ENCODE measurements around the gene ACSL3.

ACSL3 gene

GRCh38 chr2:222938327-222938726, 77.5 kb downstream of the ACSL3 start:
- Histone ChIP-seq H3K36me3 (ENCODE audit: insufficient read depth, low read depth, low read length) (peaks cover 56% of the 10 kb centered on the region), H3K9ac (ENCODE audit: low read depth, low read length) (no peak overlapping the region), H3K4me1 (ENCODE audit: insufficient read depth, low read length) (peaks cover 6% of the 10 kb centered on the region), H3K27ac (ENCODE audit: low read length) (no peak overlapping the region), H3K9me3 (ENCODE audit: insufficient read depth, low read depth, low read length) (no peaks in the 10 kb centered on the region), H3K27me3 (ENCODE audit: insufficient read depth, low read length) (no peaks in the 10 kb centered on the region), H3K4me3 (ENCODE audit: low read length) (no peak overlapping the region)

- no peaks in the 10 kb centered on the region for H3K9me3 ChIP-seq (ENCODE audit: insufficient read depth, low read depth, low read length)
- H3K4me1 ChIP-seq (ENCODE audit: insufficient read depth, low read length): peaks cover 8% of the 10 kb centered on the region
- H3K36me3 ChIP-seq (ENCODE audit: insufficient read depth, low read depth, low read length): peaks cover 46% of the 10 kb centered on the region
- no peak overlapping the region for H3K4me3 ChIP-seq (ENCODE audit: low read length)
- H3K27ac ChIP-seq (ENCODE audit: low read length): no peak overlapping the region
- no peaks in the 10 kb centered on the region for H3K27me3 ChIP-seq (ENCODE audit: insufficient read depth, low read length)
- H3K9ac ChIP-seq (ENCODE audit: low read depth, low read length): no peak overlapping the region
Observed at GRCh38 chr2:222939208-222939856, 78.5 kb downstream of the ACSL3 start.

GRCh38 chr2:222939979-222940378, 79.1 kb downstream of the ACSL3 start:
- Histone ChIP-seq H3K27ac (ENCODE audit: low read length) (no peak overlapping the region), H3K4me3 (ENCODE audit: low read length) (no peak overlapping the region), H3K9ac (ENCODE audit: low read depth, low read length) (no peak overlapping the region), H3K36me3 (ENCODE audit: insufficient read depth, low read depth, low read length) (peaks cover 40% of the 10 kb centered on the region), H3K4me1 (ENCODE audit: insufficient read depth, low read length) (peaks cover 8% of the 10 kb centered on the region), H3K27me3 (ENCODE audit: insufficient read depth, low read length) (no peaks in the 10 kb centered on the region), H3K9me3 (ENCODE audit: insufficient read depth, low read depth, low read length) (no peaks in the 10 kb centered on the region)

GRCh38 chr2:222941510-222942032, 80.7 kb downstream of the ACSL3 start:
- Histone ChIP-seq H3K9ac (ENCODE audit: low read depth, low read length) (no peak overlapping the region), H3K27me3 (ENCODE audit: insufficient read depth, low read length) (no peaks in the 10 kb centered on the region), H3K27ac (ENCODE audit: low read length) (no peak overlapping the region), H3K4me3 (ENCODE audit: low read length) (no peak overlapping the region), H3K36me3 (ENCODE audit: insufficient read depth, low read depth, low read length) (peaks cover 26% of the 10 kb centered on the region), H3K9me3 (ENCODE audit: insufficient read depth, low read depth, low read length) (no peaks in the 10 kb centered on the region), H3K4me1 (ENCODE audit: insufficient read depth, low read length) (peaks cover 11% of the 10 kb centered on the region)

GRCh38 chr2:222942561-222942960, 81.7 kb downstream of the ACSL3 start:
- Histone ChIP-seq H3K27ac (ENCODE audit: low read length) (no peak overlapping the region), H3K9me3 (ENCODE audit: insufficient read depth, low read depth, low read length) (no peaks in the 10 kb centered on the region), H3K4me1 (ENCODE audit: insufficient read depth, low read length) (peaks cover 11% of the 10 kb centered on the region), H3K4me3 (ENCODE audit: low read length) (no peak overlapping the region), H3K27me3 (ENCODE audit: insufficient read depth, low read length) (no peaks in the 10 kb centered on the region), H3K9ac (ENCODE audit: low read depth, low read length) (no peak overlapping the region), H3K36me3 (ENCODE audit: insufficient read depth, low read depth, low read length) (peaks cover 17% of the 10 kb centered on the region)

- Histone ChIP-seq H3K36me3 (ENCODE audit: insufficient read depth, low read depth, low read length) (peaks cover 15% of the 10 kb centered on the region), H3K9ac (ENCODE audit: low read depth, low read length) (no peak overlapping the region), H3K4me1 (ENCODE audit: insufficient read depth, low read length) (peaks cover 11% of the 10 kb centered on the region), H3K27me3 (ENCODE audit: insufficient read depth, low read length) (no peaks in the 10 kb centered on the region), H3K27ac (ENCODE audit: low read length) (no peak overlapping the region), H3K4me3 (ENCODE audit: low read length) (no peak overlapping the region), H3K9me3 (ENCODE audit: insufficient read depth, low read depth, low read length) (no peaks in the 10 kb centered on the region)
Observed at GRCh38 chr2:222942977-222943376, 82.1 kb downstream of the ACSL3 start.

GRCh38 chr2:222943820-222944219, 83.0 kb downstream of the ACSL3 start:
- H3K9me3 ChIP-seq (ENCODE audit: insufficient read depth, low read depth, low read length): no peaks in the 10 kb centered on the region
- H3K27me3 ChIP-seq (ENCODE audit: insufficient read depth, low read length): no peaks in the 10 kb centered on the region
- no peak overlapping the region for H3K4me3 ChIP-seq (ENCODE audit: low read length)
- peaks cover 15% of the 10 kb centered on the region for H3K36me3 ChIP-seq (ENCODE audit: insufficient read depth, low read depth, low read length)
- peaks cover 11% of the 10 kb centered on the region for H3K4me1 ChIP-seq (ENCODE audit: insufficient read depth, low read length)
- H3K9ac ChIP-seq (ENCODE audit: low read depth, low read length): no peak overlapping the region
- no peak overlapping the region for H3K27ac ChIP-seq (ENCODE audit: low read length)

- H3K27ac ChIP-seq (ENCODE audit: low read length): no peak overlapping the region
- no peak overlapping the region for H3K4me3 ChIP-seq (ENCODE audit: low read length)
- H3K9ac ChIP-seq (ENCODE audit: low read depth, low read length): no peak overlapping the region
- H3K4me1 ChIP-seq (ENCODE audit: insufficient read depth, low read length): peaks cover 8% of the 10 kb centered on the region
- H3K27me3 ChIP-seq (ENCODE audit: insufficient read depth, low read length): no peaks in the 10 kb centered on the region
- H3K9me3 ChIP-seq (ENCODE audit: insufficient read depth, low read depth, low read length): no peaks in the 10 kb centered on the region
- peaks cover 15% of the 10 kb centered on the region for H3K36me3 ChIP-seq (ENCODE audit: insufficient read depth, low read depth, low read length)
Observed at GRCh38 chr2:222944552-222944951, 83.7 kb downstream of the ACSL3 start.

GRCh38 chr2:222944971-222945740, 84.3 kb downstream of the ACSL3 start:
- peaks cover 14% of the 10 kb centered on the region for H3K36me3 ChIP-seq (ENCODE audit: insufficient read depth, low read depth, low read length)
- H3K27ac ChIP-seq (ENCODE audit: low read length): no peak overlapping the region
- H3K4me3 ChIP-seq (ENCODE audit: low read length): no peak overlapping the region
- H3K4me1 ChIP-seq (ENCODE audit: insufficient read depth, low read length): peaks cover 5% of the 10 kb centered on the region; the same call in 1 of the 2 replicates
- H3K9me3 ChIP-seq (ENCODE audit: insufficient read depth, low read depth, low read length): no peaks in the 10 kb centered on the region
- no peak overlapping the region for H3K9ac ChIP-seq (ENCODE audit: low read depth, low read length)
- no peaks in the 10 kb centered on the region for H3K27me3 ChIP-seq (ENCODE audit: insufficient read depth, low read length)

GRCh38 chr2:222945887-222946286, 85.1 kb downstream of the ACSL3 start:
- H3K9ac ChIP-seq (ENCODE audit: low read depth, low read length): no peak overlapping the region
- H3K36me3 ChIP-seq (ENCODE audit: insufficient read depth, low read depth, low read length): peaks cover 8% of the 10 kb centered on the region; the same call in 1 of the 2 replicates
- H3K9me3 ChIP-seq (ENCODE audit: insufficient read depth, low read depth, low read length): no peaks in the 10 kb centered on the region
- H3K27me3 ChIP-seq (ENCODE audit: insufficient read depth, low read length): no peaks in the 10 kb centered on the region
- peaks cover 5% of the 10 kb centered on the region; the same call in 1 of the 2 replicates for H3K4me1 ChIP-seq (ENCODE audit: insufficient read depth, low read length)
- no peak overlapping the region for H3K27ac ChIP-seq (ENCODE audit: low read length)
- H3K4me3 ChIP-seq (ENCODE audit: low read length): no peak overlapping the region

GRCh38 chr2:222946700-222947287, 86.0 kb downstream of the ACSL3 start:
- no peaks in the 10 kb centered on the region for H3K27me3 ChIP-seq (ENCODE audit: insufficient read depth, low read length)
- no peak overlapping the region for H3K27ac ChIP-seq (ENCODE audit: low read length)
- no peak overlapping the region for H3K4me3 ChIP-seq (ENCODE audit: low read length)
- no peaks in the 10 kb centered on the region for H3K9me3 ChIP-seq (ENCODE audit: insufficient read depth, low read depth, low read length)
- no peak overlapping the region for H3K9ac ChIP-seq (ENCODE audit: low read depth, low read length)
- H3K36me3 ChIP-seq (ENCODE audit: insufficient read depth, low read depth, low read length): peaks cover 1% of the 10 kb centered on the region; the same call in 1 of the 2 replicates
- H3K4me1 ChIP-seq (ENCODE audit: insufficient read depth, low read length): peaks cover 5% of the 10 kb centered on the region; the same call in 1 of the 2 replicates
